Psoas muscle (tissue), 8 donors: ENCODE results near the gene DMD. TPM values are rescaled to one million over a fixed set of nuclear protein-coding genes. Genes with fewer than 3 reads are reported as not detected.

Source experiments
- ATAC-seq, 4 donors: fragments of 200-7000 bp; cut with Tn5 transposase; one replicate each; pipeline ENCODE4 v1.9.1; 2020; ENCODE audit warnings: moderate library complexity in 3 of 4, mild to moderate bottlenecking in 2 of 4
- DNase-seq, 2 donors: peaks; one replicate each; pipeline ENCODE4 v3.0.0-alpha.2; 2020
- H3K27ac ChIP-seq: fragments of 200-600 bp; one replicate; pipeline ENCODE4 v1.8.0; 2022
- H3K27me3 ChIP-seq, 3 donors: fragments of 200-600 bp in 1 of 3; one replicate each; pipeline versions ENCODE4 v1.6.1 to v1.8.0; 2013 to 2022; ENCODE audit warnings: low read length in 2 of 3, mild to moderate bottlenecking in 2 of 3, moderate library complexity in 1 of 3; ENCODE audit not compliant: insufficient read depth in 3 of 3
- H3K36me3 ChIP-seq, 2 donors: fragments of 200-600 bp in 1 of 2; one replicate each; pipeline versions ENCODE4 v1.6.1 to v1.8.0; 2013 to 2022; ENCODE audit warnings: low read depth in 1 of 2, mild to moderate bottlenecking in 1 of 2, moderate library complexity in 1 of 2; ENCODE audit not compliant: insufficient read depth in 1 of 2
- H3K4me1 ChIP-seq: fragments of 200-600 bp; one replicate; pipeline ENCODE4 v1.8.0; 2022
- H3K4me3 ChIP-seq: fragments of 200-600 bp; one replicate; pipeline ENCODE4 v1.8.0; 2022; ENCODE audit warnings: mild to moderate bottlenecking
- H3K9me3 ChIP-seq: fragments of 200-600 bp; one replicate; pipeline ENCODE4 v1.8.0; 2022
- WGBS, 3 donors: extraction: QIAGEN DNeasy Blood & Tissue Kit; methylation state at CpG; one replicate each; pipeline versions ENCODE4 v1.1.6 to v1.1.7; 2013; 5-methylcytosine and 5-hydroxymethylcytosine counted together
- intact Hi-C, 2 donors: fragments of 100-400 bp; cut with DNase I; formaldehyde crosslinking; loops; one replicate each; pipeline versions ENCODE4 v1.11.0 to v1.14.2; 2022
- polyA plus RNA-seq, 3 donors: library from polyadenylated mRNA; stranded (reverse); fragments of 200-250 nt; gene quantifications; one replicate each; pipeline ENCODE4 v1.2.3, GENCODE V29; 2013
- total RNA-seq, 4 donors: library from RNA; stranded (reverse); fragmentation: NEBNext Ultra II Directional in 2 of 4; extraction: Animal tissue kit (Norgen Biotek cat#: 25700) in 2 of 4; gene quantifications; one replicate each; pipeline versions ENCODE4 v1.2.1 to v1.2.4, GENCODE V29; 2021 to 2023
- TF ChIP-seq, protein P1 (sequence below): fragments of 200-600 bp; IDR thresholded peaks from one replicate; pipeline ENCODE4 v1.8.0; 2022; ENCODE audit warnings: antibody characterized with exemption
- donor health status: healthy with polysubstance abuse.
- donor health status: DM: no; HTN: no; CAD: no; lungs with moderate emphysema.
- donor health status: Bipolar disorder and iron deficiency.
- donor health status: healthy.
- donor health status: DM: yes; HTN: yes; CAD: no.
- donor health status: DM: no; HTN: no; CAD: no.
- donor health status: DM: no; HTN: no; CAD: no.
- donor health status: DM: yes; HTN: yes; CAD: no.

DMD gene
- total and polyA plus RNA-seq, 7 donors = 6.8 to 170 (median 86.5) TPM

DNA sequence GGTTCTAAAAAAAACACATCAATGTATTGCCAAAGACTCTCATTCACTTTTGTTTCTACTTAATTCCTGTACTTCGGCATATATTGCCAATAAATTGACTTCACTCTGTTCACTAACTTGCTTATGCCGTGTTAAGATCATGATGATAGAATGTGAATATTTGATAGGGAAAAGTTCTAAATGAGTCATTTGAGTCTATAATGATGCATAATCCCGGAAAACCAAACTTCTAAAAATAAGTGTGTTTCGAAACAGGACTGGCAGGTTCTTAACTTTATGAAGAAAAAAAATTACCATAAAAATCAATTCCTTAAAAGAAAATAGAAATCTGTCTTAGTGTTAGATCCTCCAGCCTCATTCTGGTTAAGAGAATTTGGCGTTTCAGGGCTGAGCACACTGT, 1752.0 kb downstream of the DMD start:
- no peaks in the 10 kb centered on the region for H3K27me3 ChIP-seq
- intact Hi-C loops = no loop called here

GRCh38 chrX:31449965-31450364, 1761.4 kb downstream of the DMD start:
- WGBS, 3 donors = 38 to 48% (median 42%) methylated on average over 4 of the region's 4 CpGs
- H3K27ac ChIP-seq = no peak overlapping the region
- intact Hi-C loops = no loop called here
- ATAC-seq = peak in 2 of 4 donors; percentile 37 to 51
- H3K9me3 ChIP-seq = no peaks in the 10 kb centered on the region
- H3K4me3 ChIP-seq = no peak overlapping the region
- H3K36me3 ChIP-seq = no peaks in the 10 kb centered on the region
- TF ChIP-seq, protein P1, sequence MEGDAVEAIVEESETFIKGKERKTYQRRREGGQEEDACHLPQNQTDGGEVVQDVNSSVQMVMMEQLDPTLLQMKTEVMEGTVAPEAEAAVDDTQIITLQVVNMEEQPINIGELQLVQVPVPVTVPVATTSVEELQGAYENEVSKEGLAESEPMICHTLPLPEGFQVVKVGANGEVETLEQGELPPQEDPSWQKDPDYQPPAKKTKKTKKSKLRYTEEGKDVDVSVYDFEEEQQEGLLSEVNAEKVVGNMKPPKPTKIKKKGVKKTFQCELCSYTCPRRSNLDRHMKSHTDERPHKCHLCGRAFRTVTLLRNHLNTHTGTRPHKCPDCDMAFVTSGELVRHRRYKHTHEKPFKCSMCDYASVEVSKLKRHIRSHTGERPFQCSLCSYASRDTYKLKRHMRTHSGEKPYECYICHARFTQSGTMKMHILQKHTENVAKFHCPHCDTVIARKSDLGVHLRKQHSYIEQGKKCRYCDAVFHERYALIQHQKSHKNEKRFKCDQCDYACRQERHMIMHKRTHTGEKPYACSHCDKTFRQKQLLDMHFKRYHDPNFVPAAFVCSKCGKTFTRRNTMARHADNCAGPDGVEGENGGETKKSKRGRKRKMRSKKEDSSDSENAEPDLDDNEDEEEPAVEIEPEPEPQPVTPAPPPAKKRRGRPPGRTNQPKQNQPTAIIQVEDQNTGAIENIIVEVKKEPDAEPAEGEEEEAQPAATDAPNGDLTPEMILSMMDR = no peak
- H3K4me1 ChIP-seq = no peaks in the 10 kb centered on the region
- H3K27me3 ChIP-seq = no peaks in the 10 kb centered on the region
- DNase-seq = no peak

More for the DNA sequence above, 1752.0 kb downstream of the DMD start:
- no peaks in the 10 kb centered on the region for H3K9me3 ChIP-seq
- no peak overlapping the region for H3K27ac ChIP-seq
- DNase-seq (no peak), ATAC-seq (no peak)
- no peaks in the 10 kb centered on the region for H3K36me3 ChIP-seq
- H3K4me3 ChIP-seq = no peak overlapping the region
- TF ChIP-seq, protein P1 = no peak
- WGBS, 3 donors = 67 to 88% (median 71%) methylated on average over 5 of the region's 5 CpGs
- no peaks in the 10 kb centered on the region for H3K4me1 ChIP-seq

DNA sequence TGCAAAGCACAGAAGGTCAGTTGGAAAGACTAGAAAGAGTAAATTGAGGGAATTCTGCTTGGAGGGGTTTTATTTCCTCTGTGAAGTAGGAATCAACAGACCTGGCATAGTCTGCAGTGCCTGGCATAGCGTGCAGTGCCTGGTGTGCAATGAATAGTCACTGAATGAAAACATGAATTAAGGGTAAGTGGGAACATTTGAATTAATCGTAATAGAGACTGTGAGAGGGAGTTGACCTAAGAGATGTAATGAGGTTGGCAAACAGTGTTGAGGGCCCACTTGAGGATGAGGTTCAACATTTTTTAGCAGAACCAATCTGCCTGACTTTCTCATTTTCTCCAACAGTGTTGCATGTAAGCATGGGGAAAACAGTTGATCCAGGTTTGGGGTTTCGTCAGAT, 1762.3 kb downstream of the DMD start:
- Histone ChIP-seq H3K27ac (no peak overlapping the region), H3K27me3 (no peaks in the 10 kb centered on the region), H3K4me1 (no peaks in the 10 kb centered on the region), H3K36me3 (no peaks in the 10 kb centered on the region), H3K9me3 (no peaks in the 10 kb centered on the region), H3K4me3 (no peak overlapping the region)
- ATAC-seq (no peak), DNase-seq (no peak)
- 68 to 81% (median 70%) methylated on average over 3 of the region's 3 CpGs for WGBS, 3 donors
- intact Hi-C loops = no loop called here
- TF ChIP-seq, protein P1 = no peak

- Histone ChIP-seq H3K4me1 (no peaks in the 10 kb centered on the region), H3K36me3 (no peaks in the 10 kb centered on the region), H3K27me3 (no peaks in the 10 kb centered on the region), H3K4me3 (no peak overlapping the region), H3K9me3 (no peaks in the 10 kb centered on the region), H3K27ac (no peak overlapping the region)
- no peak for DNase-seq
- 46 to 64% (median 48%) methylated on average over 4 of the region's 4 CpGs for WGBS, 3 donors
- ATAC-seq = no peak
- TF ChIP-seq, protein P1 = no peak
- intact Hi-C loops = no loop called here
Measured at GRCh38 chrX:31445542-31445941, 1765.8 kb downstream of the DMD start.

- Histone ChIP-seq H3K27me3 (no peaks in the 10 kb centered on the region), H3K4me1 (no peaks in the 10 kb centered on the region), H3K4me3 (no peak overlapping the region), H3K36me3 (no peaks in the 10 kb centered on the region), H3K27ac (no peak overlapping the region), H3K9me3 (no peaks in the 10 kb centered on the region)
- intact Hi-C loops = no loop called here
- DNase-seq (no peak), ATAC-seq (no peak)
- 86 to 91% (median 91%) methylated on average over 8 of the region's 8 CpGs for WGBS, 3 donors
- TF ChIP-seq, protein P1 = no peak
Measured at GRCh38 chrX:31443654-31444053, 1767.7 kb downstream of the DMD start.
